NCI-H510A (cell line): ENCODE data around the gene OR4K13.

Experiments used
- DNase-seq: peaks from one replicate; lab custom pipeline; 2025; lab: John Stamatoyannopoulos, UW

OR4K13 gene, protein sequence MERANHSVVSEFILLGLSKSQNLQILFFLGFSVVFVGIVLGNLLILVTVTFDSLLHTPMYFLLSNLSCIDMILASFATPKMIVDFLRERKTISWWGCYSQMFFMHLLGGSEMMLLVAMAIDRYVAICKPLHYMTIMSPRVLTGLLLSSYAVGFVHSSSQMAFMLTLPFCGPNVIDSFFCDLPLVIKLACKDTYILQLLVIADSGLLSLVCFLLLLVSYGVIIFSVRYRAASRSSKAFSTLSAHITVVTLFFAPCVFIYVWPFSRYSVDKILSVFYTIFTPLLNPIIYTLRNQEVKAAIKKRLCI

DNA sequence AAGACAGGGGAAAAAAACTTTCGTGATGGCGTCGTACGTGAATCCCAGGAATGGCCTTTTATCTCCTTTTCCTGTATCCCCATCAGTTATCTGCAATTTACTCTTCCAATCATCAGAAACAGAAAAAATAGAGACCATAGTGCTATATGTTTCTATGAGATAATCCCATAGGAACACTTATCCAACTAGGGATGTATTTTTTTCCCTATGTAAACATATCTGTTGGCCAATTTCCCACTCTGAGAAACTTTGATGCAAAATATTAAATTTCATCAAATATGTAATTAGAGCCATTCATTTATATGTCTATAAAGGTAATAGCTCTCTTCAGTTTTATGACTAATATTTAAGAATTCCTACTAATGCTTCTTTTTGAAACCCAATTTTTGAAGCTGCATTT is at the start of gene OR4K13:
OR4K13 (minus strand) TSS at position 101 of the 400 bp plus-strand sequence. CDS start 1,280 bp downstream, outside the sequence.
- no peak for DNase-seq

- no peak for DNase-seq
Measured at GRCh38 chr14:20059745-20060144, 23.9 kb upstream of the OR4K13 start, which contains the start of gene OR4L1. OR4L1 (plus strand) TSS chr14:20060045; CDS start chr14:20060045, 0 bp downstream.

GRCh38 chr14:20048202-20048601 is 12.4 kb upstream of the OR4K13 start:
- no peak for DNase-seq

GRCh38 chr14:20044243-20044642 is 8.4 kb upstream of the OR4K13 start:
- no peak for DNase-seq

DNA sequence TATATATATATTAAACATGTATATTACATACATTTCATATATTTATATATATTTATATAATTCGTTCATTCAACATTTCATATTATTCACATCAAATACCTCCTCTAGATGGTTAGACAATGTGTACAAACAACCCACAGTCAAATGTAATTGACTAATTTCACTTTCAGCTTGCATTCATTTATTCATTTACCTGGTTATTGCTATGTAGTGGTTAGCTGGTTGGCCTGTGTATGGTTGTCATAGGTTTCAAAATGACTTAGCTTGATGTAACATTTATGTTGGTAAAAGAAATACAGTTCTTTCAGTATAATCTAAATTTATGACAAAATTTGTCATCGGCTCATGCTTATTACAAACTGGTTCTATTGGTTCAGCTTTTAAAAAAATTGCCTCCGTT is 389 bp downstream of the OR4K13 start:
- no peak for DNase-seq

DNA sequence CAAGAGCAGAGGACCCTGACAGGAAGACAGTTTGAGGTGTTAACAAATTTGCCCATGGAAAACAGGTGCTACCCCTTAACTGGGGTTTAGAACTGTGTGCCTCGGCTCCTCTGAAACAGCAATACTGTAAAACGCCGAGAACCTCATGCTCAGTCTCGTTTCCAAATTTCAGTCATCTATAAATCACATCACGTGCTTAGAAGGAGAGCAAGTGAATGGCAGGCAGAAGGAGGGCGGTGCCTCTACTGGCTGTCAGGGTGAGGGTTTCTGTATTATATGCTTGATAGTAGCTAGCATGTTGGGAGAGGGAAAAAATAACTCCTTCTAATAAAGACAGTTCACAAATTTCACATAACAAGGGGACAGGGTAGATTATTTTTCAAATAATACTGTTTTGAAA is 4.8 kb downstream of the OR4K13 start:
- DNase-seq: no peak

DNA sequence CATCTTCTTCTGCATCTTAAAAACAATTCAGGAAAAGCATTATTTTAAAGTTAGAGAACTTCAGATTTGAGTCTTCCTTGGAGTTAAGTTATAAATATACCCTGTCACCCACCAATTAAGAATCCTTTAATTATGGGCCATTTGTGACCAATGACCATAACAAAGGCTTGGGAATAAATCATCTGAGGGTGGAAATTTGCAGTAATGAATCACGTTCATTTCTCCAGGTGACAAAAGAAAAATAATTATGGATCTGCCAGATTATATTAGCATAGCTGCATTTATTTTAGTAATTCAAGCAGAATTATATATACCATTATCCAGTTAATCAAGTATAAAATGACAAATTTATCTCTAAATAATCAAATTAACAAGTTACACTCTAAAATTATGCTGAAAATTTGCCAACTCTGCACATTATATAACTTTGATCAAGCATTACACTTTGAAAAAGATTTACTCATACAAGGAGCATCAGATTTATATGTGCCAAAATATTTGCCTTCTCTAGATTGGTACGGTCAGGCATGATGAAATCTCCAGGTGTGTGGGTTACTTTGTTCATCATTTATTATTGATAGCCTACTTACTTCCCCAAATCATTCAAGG is 16.5 kb downstream of the OR4K13 start, which contains the start of gene OR4K14:
OR4K14 (minus strand) TSS at position 51 of the 609 bp plus-strand sequence. CDS start 4,114 bp downstream, outside the sequence.
- DNase-seq: no peak

DNA sequence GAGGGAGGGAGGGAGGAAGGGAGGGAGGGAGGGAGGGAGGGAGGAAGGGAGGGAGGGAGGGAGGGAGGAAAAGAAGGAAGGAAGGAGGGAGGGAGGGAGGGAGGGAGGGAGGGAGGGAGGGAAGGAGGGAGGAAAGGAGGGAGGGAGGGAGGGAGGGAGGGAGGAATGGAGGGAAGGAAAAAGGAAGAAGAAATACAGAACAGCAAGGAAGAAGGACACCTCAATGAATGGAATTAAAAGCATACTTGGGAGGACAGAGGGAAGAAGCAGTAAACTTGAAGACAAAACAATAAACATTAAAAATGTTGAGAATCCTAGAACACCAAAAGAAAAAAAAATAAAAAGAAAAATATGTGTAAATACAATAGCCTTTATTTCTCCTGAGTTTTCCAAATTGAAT is 27.7 kb downstream of the OR4K13 start:
- DNase-seq: no peak

GRCh38 chr14:20002319-20002718 is 33.5 kb downstream of the OR4K13 start:
- no peak for DNase-seq

GRCh38 chr14:20001863-20002262 is 34.0 kb downstream of the OR4K13 start, which contains the start of gene OR4Q2:
OR4Q2 (plus strand) TSS chr14:20002163.
- DNase-seq: no peak

- DNase-seq: no peak
Measured at GRCh38 chr14:19993438-19993837, 42.4 kb downstream of the OR4K13 start.
